KBM-7 (cell line): Measurements from ENCODE around the gene PDXK.
"Not testable (repeated sequence)": the region's sequence is repeated elsewhere in the genome, so short reads cannot be mapped to it uniquely, and the experiment has no call there.

Experiments
- DNase-seq: peaks from one replicate; pipeline ENCODE4 v3.0.0-alpha.2; 2015
- in situ Hi-C: fragments of 300-500 bp; cut with MboI; formaldehyde crosslinking; loops from 2 replicates; pipeline ENCODE4 v1.14.3; 2020; ENCODE audit warnings: low sequenced_read_pairs, low pct_unique_long_range_greater_than_20kb, mixed read lengths

The PDXK gene

DNA sequence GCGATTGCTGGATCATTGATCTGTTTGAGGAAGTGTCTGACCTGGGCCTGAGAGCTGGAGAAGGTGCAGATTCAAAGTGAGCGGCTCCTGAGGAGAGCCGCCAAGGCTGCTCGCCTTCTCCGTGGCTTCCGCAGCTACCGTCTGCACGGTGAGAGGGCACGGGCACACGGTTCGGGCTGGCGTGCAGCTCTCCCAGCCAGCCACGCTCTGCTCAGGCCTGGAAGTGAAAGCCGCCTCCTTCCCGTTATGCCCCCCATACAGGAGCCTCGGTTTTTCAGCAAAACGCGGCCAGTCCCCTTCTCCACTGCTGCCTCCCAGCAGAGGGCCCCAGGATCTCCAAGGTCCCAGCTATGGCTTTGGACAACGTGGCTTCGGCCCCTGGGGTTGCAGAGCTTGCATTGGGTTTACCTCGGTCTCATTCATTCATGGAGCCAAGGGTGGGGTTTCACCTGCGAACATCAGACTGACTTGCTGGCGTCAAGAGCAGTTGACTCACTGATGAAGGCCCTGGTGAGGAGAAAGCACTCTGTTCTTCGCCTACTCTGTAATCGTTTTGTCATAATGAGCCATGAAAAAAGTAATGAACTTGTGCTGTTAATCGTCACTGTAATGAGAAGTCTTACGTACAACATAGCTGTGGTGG lies 24.4 kb upstream of the PDXK start:
- in situ Hi-C loops: no loop called here

GRCh38 chr21:43696214-43696613 lies 22.7 kb upstream of the PDXK start:
- no peak for DNase-seq
- in situ Hi-C loops: no loop called here

More for the DNA sequence above, 24.4 kb upstream of the PDXK start:
- DNase-seq: no peak

DNA sequence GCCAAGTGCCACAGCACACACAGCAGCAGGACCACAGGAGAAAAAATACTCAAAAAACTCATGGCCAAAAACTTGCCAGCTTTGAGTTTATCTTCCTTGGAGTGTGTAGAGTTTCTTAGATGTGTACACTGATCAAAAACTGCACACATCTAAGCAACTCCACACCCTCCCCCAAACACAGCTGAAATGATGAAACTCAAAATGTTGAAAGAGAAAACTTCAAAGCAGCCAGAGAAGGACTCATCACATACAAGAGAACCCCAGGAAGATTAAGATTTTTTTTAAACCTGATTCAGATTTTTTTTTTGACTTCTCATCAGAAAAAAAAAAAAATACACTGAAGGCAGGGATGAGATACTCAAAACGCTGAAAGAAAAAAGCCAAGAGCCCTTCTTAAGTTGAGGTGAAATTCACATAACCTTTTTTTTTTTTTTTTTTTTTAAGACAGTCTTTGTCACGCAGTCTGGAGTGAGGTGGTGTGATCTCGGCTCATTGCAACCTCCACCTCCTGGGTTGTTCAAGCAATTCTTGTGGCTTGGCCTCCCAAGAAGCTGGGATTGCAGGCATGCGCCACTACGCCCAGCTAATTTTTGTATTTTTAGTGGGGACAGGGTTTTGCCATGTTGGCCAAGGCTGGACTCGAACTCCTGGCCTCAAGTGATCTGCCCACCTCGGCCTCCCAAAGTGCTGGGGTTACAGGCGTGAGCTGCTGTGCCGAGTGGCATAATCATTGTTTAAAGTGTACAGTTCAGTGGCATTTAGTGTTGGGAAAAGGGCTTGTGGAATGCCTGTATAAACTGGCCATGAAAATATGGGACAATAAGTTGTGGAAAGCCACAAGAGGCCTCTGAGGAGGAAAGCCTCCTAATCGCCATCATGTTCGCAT lies 20.9 kb upstream of the PDXK start:
- in situ Hi-C loops: no loop called here
- DNase-seq: no peak

DNA sequence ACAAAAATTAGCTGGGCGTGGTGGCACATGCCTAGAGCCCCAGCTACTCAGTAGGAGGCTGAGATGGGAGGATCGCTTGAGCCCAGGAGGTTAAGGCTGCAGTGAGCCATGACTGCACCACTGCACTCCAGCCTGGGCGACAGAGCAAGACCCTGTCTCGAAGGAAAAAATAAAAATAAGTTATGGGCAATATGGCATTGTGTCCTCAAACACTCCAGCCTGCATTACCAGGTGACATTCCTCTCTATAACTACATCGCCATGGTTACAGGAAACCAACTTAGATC lies 19.5 kb upstream of the PDXK start:
- in situ Hi-C loops, DNase-seq: not testable (repeated sequence)

DNA sequence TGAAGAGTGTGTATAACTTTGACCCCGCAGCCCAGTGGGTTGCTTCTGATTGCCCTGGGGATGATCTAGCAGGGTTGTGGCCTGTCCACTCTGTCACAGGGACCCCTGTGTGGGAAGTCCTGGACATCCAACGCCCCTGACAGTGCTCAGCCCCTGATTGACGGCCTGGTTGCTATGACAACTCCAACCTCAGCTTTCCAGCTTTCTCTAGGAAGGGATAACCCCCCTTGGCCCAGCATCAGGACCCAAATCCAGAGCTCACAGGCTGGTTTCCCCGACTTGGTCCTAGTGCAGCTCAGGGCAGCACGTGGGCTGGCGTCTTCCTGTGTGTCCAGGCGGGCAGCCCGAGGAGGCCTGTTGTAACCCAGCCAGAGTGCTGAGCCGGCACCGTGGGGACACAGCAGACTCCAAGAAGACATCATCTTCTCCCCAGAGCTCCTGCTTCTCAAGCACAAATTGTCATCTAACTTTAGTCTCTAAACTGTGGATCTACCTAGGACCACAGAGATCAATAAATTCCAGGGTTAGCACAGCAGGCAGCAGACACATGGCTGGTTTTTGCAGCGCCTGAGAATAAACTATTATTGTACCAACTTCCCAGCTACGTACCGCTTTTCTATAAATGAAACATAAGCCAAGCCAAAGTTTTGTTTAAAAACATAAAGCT lies 18.9 kb upstream of the PDXK start:
- no peak for DNase-seq
- in situ Hi-C loops: no loop called here

GRCh38 chr21:43701936-43702784 lies 16.8 kb upstream of the PDXK start:
- DNase-seq: no peak
- in situ Hi-C loops: no loop called here

DNA sequence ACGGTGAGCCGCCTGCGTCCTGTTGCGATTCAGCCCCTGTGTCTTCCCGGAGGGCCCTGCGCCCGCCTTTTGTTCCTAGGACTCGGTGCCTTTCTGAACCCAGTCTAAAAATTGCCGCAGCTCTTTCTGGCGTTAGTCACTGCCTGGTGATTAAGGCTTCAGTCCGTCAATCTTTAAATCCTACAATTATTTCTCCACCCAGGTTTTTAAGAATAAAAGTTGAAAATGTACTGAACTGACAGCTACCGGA lies 16.2 kb upstream of the PDXK start:
- in situ Hi-C loops: no loop called here
- no peak for DNase-seq

DNA sequence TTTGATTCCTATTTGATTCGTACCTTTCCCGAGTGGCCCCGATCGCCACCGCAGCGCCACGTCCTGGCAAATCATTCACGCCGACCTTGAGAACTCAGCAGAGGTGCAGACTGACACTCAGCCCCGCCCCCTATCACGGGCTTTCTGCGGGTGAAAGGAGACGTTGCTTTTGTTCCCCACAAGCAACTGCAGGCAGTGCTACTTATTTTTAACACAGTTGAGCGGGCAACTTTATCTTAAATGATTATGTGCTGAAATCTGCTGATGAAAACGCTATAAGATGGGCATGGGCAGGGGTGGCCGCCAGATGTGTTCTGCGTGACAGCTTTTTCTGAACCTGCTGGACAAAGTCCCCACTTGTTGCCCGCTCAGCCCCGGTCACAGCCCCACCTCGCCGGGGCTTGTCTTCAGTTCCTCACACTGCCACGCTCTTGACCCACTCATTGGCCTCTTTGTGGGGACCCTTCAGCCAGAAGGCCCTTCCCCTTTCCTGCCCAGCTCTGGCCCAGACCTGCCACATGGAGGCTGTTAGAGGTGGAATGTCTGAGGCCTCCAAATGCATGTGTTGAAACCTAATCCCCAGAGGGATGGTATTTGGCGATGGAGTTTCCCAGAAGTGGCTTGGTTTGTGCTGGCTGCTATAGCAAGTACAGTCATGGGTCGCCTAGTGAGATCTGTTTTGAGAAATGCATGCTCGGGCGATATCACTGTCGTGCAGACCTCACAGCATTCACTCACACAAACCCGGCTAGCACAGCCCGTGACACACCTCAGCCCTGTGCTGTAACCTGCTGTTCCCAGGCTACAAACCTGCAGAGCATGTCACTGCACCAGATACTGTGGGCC lies 15.7 kb upstream of the PDXK start:
- in situ Hi-C loops: no loop called here
- no peak for DNase-seq

DNA sequence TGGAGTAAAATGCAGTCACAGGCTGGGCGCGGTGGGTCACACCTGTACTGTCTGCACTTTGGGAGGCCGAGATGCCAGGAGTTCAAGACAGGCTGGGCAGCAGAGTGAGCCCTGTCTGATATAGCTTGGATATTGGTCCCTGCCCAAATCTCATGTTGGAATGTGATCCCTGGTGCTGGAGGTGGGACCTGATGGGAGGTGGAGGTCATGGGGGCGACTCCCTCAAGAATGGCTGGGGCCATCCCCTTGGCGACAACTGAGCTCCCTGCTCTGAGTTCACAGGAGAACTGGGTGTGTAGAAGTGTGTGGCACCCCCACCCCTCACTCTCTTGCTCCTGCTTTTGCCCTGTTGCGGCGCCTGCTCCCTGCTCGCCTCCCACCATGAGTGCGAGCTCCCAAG lies 11.5 kb upstream of the PDXK start:
- no peak for DNase-seq
- in situ Hi-C loops: no loop called here

GRCh38 chr21:43708745-43709381 lies 10.1 kb upstream of the PDXK start:
- no peak for DNase-seq
- in situ Hi-C loops: no loop called here

GRCh38 chr21:43712268-43712942 lies 6.5 kb upstream of the PDXK start:
- in situ Hi-C loops: no loop called here
- no peak for DNase-seq

- in situ Hi-C loops, DNase-seq: not testable (repeated sequence)
Measured at GRCh38 chr21:43713123-43713522, 5.8 kb upstream of the PDXK start.

DNA sequence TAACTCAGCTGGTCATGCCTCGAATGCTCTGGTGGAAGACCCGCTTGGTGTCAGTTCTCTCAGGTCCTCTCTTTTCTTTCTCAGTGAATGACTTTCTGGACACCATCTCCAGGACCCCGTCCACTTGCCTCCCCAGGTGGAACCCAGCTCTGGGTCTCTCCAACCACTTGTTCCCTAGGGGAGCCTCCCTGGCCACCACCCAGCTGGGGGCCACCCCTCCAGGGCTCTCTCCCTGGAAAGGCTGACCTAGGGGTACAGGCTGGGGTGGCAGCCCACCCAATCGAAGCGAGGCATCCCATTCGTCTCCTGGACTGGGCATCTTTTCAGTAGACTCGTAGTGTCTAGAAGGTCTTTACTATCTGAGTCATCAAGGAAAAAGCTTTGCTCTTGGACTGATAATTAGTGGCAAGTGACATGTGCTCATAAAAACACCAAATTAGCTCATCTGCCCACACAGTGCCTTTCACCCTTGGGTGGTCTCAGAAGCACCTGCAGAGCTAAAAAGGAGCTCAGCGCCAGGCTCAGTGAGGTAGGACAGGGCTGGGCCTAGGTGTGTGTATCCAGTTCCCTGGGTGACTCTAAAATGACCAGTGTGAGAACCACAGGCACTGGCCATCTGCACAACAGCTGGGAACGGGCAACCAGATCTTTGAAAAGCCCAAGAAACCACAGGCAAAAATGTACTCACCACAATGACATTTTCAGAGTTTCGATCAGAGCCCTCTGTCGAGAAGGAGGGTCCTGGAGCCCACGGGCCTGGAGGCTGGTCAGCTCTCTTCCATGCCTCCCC lies 2.4 kb upstream of the PDXK start:
- in situ Hi-C loops: no loop called here
- DNase-seq: no peak

GRCh38 chr21:43717166-43717853 lies 1.6 kb upstream of the PDXK start:
- no peak for DNase-seq
- in situ Hi-C loops: no loop called here

DNA sequence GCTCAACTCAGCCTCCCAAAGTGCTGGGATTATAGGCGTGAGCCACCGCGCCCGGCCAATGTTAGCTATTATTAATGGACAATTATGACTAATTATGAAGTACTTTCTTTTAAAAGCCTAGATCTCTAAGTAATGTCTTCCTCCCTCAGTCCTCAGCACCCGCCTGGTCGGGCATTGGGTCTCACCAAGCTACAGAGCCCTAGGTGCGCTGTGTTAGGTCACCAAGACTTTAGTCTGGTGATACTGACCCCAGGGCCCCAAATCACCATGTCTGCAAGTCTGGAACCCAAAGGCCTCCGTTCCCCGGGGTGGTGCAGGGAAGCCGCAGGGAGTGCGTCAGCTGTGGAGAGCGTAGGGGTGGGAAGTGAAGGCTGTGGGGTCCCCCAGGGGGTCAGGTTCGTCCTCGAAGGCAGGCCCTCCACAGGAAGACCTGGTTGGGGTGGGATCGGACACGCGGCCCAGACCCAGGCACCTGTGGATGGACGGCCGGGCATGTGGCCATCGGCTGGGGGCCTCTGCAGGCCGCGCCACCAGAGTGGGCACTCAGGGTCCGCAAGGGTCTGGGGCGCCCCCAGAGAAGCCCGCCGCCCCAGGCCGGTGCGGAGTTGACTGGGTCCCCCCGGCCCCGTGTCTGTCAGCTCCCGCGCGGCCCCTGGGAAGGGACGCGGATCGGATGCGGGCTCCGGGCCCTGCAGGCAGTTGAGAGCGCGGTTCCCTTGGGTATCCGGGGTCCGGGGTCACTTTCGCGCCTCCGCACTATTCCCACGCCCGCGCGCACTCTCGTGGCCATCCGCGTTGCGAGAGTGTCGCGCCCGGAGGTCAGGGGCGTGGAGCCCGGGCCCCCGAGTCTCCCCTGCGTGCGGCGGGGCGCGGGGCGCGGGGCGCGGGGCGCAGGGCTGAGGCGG lies 710 bp upstream of the PDXK start:
- DNase-seq: no peak
- in situ Hi-C loops: no loop called here
